Daoy (cell line): Measurements from ENCODE around the gene COX10. TPM values are rescaled to one million over a fixed set of nuclear protein-coding genes. Genes with fewer than 3 reads are reported as not detected.

Source experiments
- total RNA-seq: library from RNA; depleted of rRNA; stranded (reverse); fragments of >200 nt; shearing (Covaris generic); gene quantifications from 2 replicates; pipeline ENCODE4 v1.2.3, GENCODE V29; 2014; rRNA removed

The COX10 gene
- total RNA-seq, 1 experiment from 2014 or later: 26.9 TPM

Other genes with a start within 250 kb of the COX10 start
- not detected in 2 replicates for gene CDRT15, start 167.4 kb downstream of the COX10 start, total RNA-seq
- gene HS3ST3B1, start 231.6 kb downstream of the COX10 start, total RNA-seq: 3.1 and 4.7 TPM in 2 replicates